GM12874 (cell line): ENCODE data around the gene TDG.

Source experiments
- TF ChIP-seq, protein P1 (sequence below): IDR thresholded peaks from 2 replicates; pipeline ENCODE4 v1.5.1; 2011; ENCODE audit warnings: low read depth, mild to moderate bottlenecking, control low read depth, low read length, moderate library complexity; ENCODE audit not compliant: insufficient read depth

Gene TDG

GRCh38 chr12:103978384-103978982, 12.8 kb downstream of the TDG start:
- TF ChIP-seq, protein P1, sequence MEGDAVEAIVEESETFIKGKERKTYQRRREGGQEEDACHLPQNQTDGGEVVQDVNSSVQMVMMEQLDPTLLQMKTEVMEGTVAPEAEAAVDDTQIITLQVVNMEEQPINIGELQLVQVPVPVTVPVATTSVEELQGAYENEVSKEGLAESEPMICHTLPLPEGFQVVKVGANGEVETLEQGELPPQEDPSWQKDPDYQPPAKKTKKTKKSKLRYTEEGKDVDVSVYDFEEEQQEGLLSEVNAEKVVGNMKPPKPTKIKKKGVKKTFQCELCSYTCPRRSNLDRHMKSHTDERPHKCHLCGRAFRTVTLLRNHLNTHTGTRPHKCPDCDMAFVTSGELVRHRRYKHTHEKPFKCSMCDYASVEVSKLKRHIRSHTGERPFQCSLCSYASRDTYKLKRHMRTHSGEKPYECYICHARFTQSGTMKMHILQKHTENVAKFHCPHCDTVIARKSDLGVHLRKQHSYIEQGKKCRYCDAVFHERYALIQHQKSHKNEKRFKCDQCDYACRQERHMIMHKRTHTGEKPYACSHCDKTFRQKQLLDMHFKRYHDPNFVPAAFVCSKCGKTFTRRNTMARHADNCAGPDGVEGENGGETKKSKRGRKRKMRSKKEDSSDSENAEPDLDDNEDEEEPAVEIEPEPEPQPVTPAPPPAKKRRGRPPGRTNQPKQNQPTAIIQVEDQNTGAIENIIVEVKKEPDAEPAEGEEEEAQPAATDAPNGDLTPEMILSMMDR: no peak

- TF ChIP-seq, protein P1: no peak
Observed at GRCh38 chr12:103986829-103987228, 21.2 kb downstream of the TDG start.

DNA sequence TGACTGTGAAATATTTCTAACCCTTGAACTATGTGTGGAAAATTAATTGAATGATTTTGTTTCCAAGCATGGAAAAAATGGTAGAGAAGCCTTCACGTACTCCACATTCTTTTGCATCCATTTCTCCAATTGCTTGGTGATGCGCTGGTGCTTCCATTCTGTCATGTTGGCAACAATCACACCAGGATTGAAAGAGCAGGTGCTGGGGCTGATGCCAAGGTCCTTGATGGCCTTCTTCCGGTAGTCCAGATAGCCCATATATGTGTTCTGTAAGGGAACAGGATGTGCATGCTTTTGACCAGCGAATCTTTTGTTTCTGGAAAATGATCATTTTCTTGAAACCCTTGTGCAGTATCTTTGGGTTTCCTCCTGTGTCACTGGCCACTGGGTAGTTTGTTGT, 28.6 kb downstream of the TDG start:
- TF ChIP-seq, protein P1: no peak

DNA sequence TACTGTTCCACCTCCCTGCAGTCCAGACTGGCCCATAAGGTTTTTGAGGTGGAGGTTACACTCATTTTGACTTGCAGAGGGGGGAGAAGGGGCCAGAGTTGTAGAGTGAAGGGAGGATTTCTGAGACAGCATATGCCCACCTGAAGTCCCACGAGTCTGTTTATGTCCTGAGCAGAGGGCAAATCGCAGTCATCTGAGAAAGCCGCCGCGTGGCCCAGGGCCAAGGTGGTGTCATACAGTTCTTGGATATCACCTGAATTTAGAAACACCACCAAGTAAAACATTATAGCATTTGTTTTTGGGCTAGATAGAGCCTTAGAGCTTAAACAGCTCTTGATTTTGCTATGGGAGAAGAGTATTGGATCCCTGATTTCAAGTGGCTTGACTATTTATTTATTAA, 30.9 kb downstream of the TDG start:
- TF ChIP-seq, protein P1: no peak

DNA sequence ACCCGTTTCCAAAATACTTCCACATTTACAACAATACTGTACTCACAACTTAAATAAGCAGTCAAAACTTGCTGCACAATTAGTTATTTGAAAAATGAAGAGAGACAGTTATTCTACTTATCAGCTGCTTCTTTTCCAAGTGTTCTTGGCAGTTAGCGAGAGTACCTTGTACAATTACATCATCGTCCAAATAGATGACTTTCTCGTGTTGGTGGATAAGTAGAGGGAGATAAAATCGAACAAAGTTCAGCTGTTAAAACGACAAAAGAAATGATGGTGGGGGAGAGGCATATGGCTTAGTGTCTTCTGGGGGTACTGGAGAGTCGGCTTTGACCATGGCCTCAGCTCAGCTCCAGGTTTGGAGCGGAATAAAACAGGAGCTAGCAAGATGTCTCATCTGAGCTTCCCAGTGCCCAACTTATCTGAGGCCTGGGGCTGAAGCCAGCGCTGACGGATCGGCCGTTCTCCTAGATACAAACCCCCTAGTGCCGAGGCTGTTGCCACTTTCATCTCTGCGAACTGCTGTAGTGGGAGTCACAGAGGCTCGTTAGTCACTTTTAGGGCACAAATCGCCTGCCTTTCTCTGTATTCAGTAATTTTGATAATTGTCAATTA, 31.7 kb downstream of the TDG start:
- TF ChIP-seq, protein P1: no peak

- TF ChIP-seq, protein P1: no peak
Observed at GRCh38 chr12:103998976-103999375, 33.3 kb downstream of the TDG start.

GRCh38 chr12:104000807-104001434, 35.2 kb downstream of the TDG start:
- TF ChIP-seq, protein P1: no peak
